ENCODE results near the gene MED10.

Gene MED10

DNA sequence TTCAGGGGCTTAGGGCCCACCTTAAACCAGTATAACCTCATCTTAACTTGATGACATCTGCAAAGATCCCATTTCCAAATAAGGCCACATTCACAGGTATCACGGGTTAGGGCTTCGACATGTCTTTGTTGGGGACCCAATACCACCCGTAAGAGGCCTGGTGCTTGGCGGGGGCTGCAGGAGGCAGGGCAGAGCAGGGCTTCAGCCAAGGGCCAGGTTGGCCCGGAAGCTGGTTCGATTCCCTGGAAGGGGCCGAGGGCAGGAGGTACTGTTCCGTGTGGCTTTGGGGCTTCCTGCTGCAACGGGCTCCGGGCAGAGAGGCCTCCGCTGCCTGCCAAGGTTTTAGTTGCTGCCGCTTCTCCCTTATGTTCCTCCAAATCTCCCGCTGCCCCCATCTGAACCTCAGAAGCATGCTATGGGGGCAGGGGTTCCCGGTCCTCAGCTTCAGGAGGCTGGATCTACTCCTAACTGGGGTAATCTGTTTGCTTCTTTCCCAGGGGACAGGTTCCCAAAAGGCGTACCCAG is 29.8 kb downstream of the MED10 start:
- no peak for DNase-seq

DNA sequence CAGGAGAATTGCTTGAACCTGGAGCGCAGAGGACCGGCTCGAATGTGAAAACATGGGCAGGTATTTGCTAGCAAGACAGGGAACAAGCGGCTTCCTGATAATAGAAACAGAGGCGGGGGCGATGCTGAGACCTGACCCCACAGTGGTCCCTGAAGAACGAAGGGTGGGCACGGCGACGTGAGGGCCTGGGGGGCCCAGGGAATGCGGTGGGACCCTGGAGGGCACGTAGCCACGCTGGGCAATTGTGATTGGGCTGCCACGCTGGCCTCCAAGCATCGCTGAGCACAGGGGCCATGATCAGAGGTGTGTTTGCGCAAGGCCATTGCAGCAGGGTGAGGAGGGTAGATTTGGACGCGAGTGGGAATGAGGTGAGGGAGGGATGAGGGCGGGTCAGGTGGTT is 30.7 kb downstream of the MED10 start:
- no peak for DNase-seq

GRCh38 chr5:6347165-6347564 is 31.2 kb downstream of the MED10 start:
- DNase-seq, result no peak

DNA sequence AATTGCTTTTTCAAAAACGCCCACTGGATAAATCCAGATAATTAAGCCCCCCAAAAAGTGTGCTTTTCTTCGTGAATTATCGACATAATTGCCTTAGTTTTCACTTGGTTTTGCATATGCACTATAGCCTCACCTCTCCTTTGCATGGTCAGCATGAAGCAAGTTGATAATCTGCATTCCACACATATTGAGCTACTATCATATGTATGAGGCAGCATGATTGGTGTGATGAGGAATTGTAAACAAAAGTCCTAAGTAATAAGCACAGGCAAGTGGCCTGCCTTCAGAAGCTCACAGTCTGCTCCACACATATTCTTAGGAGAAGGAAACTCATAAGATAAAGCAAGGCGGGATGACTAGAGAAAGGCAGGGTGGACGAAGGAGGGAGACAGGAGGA is 33.8 kb downstream of the MED10 start:
- no peak for DNase-seq

- no peak for DNase-seq
Measured at GRCh38 chr5:6343951-6344592, 34.3 kb downstream of the MED10 start.

- no peak for DNase-seq
Measured at GRCh38 chr5:6342689-6343315, 35.5 kb downstream of the MED10 start.

DNA sequence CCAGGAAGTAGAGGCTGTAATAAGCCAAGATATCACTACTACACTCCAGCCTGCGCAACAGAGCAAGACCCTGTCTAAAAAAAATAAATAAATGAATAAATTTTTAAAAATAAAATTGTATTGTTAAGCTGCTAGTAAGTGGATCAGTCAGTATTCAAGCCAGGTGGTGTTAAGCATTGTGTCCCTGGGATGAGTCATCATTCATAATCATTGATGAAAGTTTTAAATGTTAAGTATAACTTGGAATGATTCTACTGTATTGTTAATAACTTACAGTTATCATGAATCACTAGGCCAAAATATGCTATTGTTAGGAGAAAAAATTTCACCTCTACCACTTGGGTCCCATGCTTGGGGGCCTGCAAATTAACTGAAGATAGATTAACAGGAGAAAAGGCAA is 38.2 kb downstream of the MED10 start:
- DNase-seq, result no peak

GRCh38 chr5:6338871-6339270 is 39.5 kb downstream of the MED10 start:
- no peak for DNase-seq

- no peak for DNase-seq
Measured at GRCh38 chr5:6338135-6338534, 40.2 kb downstream of the MED10 start.

DNA sequence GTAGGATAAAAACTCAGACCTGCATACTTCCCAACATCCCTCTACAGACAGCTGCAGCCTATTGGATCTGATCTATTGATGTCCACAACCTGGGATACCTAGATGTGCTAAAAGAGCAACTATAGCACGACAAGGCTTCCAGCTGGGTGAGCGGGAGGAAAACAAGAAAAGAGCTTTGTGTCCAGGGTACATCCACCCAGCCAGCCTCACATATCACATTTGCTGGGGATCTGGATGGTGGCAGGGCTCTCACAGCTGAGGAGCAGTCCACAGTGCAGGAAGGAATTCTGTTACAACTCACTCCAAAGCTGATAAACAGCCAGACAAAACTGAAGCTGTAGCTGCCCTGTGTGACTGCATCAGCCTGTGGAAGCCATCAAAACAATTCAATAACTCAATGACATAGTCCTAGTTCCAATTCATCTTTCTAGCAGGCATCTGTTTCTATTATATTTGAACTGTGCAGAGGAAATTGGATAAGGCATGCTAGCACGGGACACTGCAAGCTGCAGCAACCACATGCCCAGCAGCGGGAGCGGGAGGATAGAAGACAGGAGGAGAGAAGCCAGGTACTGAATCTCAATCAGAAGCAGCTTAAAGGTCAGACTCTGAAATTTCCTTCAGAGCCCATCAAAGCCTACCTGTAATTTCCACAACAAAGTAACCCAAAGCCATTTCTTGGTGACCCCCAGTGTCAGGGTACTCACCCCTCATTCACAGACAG is 45.0 kb downstream of the MED10 start:
- no peak for DNase-seq

- DNase-seq, result no peak
Measured at GRCh38 chr5:6328173-6328572, 50.2 kb downstream of the MED10 start.

GRCh38 chr5:6326776-6327175 is 51.6 kb downstream of the MED10 start:
- no peak for DNase-seq

- no peak for DNase-seq
Measured at GRCh38 chr5:6322163-6322713, 56.1 kb downstream of the MED10 start.

Data from activated gamma-delta T cell (primary cell).